CD14-positive monocyte (primary cell): ENCODE results near the gene PON1. TPM values are rescaled to one million over a fixed set of nuclear protein-coding genes. Genes with fewer than 3 reads are reported as not detected.

Source experiments
- DNase-seq, 3 donors: peaks; one replicate each; pipeline ENCODE4 v3.0.0-alpha.2; 2011 to 2022
- H2AFZ ChIP-seq: 2 replicates; pipeline ENCODE4 v1.6.0; 2012; ENCODE audit warnings: mild to moderate bottlenecking, low read depth, low read length, inconsistent platforms; ENCODE audit not compliant: insufficient read depth, poor library complexity, severe bottlenecking
- H3K27ac ChIP-seq, 2 donors: 1 replicate in 1 of 2; 2 replicates in 1 of 2; pipeline ENCODE4 v1.5.1; 2012 to 2013; ENCODE audit warnings: low read length in 2 of 2, control low read depth in 1 of 2, inconsistent platforms in 1 of 2, low read depth in 1 of 2, mild to moderate bottlenecking in 1 of 2
- H3K27me3 ChIP-seq, 2 donors: one replicate each; pipeline versions ENCODE4 v1.6.0 to v1.6.1; 2011 to 2013; ENCODE audit warnings: low read length in 2 of 2; ENCODE audit not compliant: control insufficient read depth in 2 of 2, insufficient read depth in 2 of 2
- H3K36me3 ChIP-seq, 2 donors: replicated peaks in 1 of 2; 1 replicate in 1 of 2; 2 replicates in 1 of 2; pipeline versions ENCODE4 v1.5.1 to v1.6.1; 2012 to 2013; ENCODE audit warnings: low read length in 2 of 2, control low read depth in 1 of 2, inconsistent platforms in 1 of 2, mild to moderate bottlenecking in 1 of 2; ENCODE audit not compliant: insufficient read depth in 2 of 2, control insufficient read depth in 1 of 2
- H3K4me1 ChIP-seq, 2 donors: 1 replicate in 1 of 2; 2 replicates in 1 of 2; pipeline versions ENCODE4 v1.5.1 to v1.6.1; 2012 to 2013; ENCODE audit warnings: low read length in 2 of 2, control low read depth in 1 of 2, inconsistent platforms in 1 of 2, mild to moderate bottlenecking in 1 of 2, moderate library complexity in 1 of 2; ENCODE audit not compliant: insufficient read depth in 2 of 2, control insufficient read depth in 1 of 2
- H3K4me2 ChIP-seq: replicated peaks from 2 replicates; pipeline ENCODE3; 2012; ENCODE audit warnings: low read length, moderate library complexity, mild to moderate bottlenecking; ENCODE audit not compliant: poor library complexity, severe bottlenecking; ENCODE audit errors: extremely low read depth
- H3K4me3 ChIP-seq, 3 experiments: fragments of 200-600 bp in 1 of 3; sonication (generic) in 1 of 3; replicated peaks in 1 of 3; 1 replicate in 2 of 3; 2 replicates in 1 of 3; pipeline ENCODE4 v1.5.1; 2011 to 2013; ENCODE audit warnings: low read length in 3 of 3, mild to moderate bottlenecking in 3 of 3, control low read depth in 2 of 3, low read depth in 2 of 3, inconsistent platforms in 1 of 3, moderate library complexity in 1 of 3
- H3K79me2 ChIP-seq: 2 replicates; pipeline ENCODE4 v1.6.0; 2012; ENCODE audit warnings: mild to moderate bottlenecking, control low read depth, inconsistent platforms, low read length, moderate library complexity; ENCODE audit not compliant: insufficient read depth
- H3K9ac ChIP-seq: 2 replicates; pipeline ENCODE4 v1.6.0; 2017; ENCODE audit warnings: low read length, mild to moderate bottlenecking; ENCODE audit not compliant: insufficient read depth, poor library complexity, severe bottlenecking
- H3K9me3 ChIP-seq, 2 donors: replicated peaks in 1 of 2; 1 replicate in 1 of 2; 2 replicates in 1 of 2; pipeline versions ENCODE4 v1.5.1 to v1.6.1; 2012 to 2013; ENCODE audit warnings: low read length in 2 of 2, control low read depth in 1 of 2; ENCODE audit not compliant: control insufficient read depth in 1 of 2, insufficient read depth in 1 of 2
- H4K20me1 ChIP-seq: 2 replicates; pipeline ENCODE4 v1.6.0; 2012; ENCODE audit warnings: mild to moderate bottlenecking, low read length, control low read depth, moderate library complexity; ENCODE audit not compliant: insufficient read depth
- H3K27ac Mint-ChIP-seq, 7 donors: one replicate each; pipeline ENCODE4 v1.8.0; 2020; ENCODE audit warnings: mild to moderate bottlenecking in 7 of 7, mixed read lengths in 7 of 7, moderate library complexity in 6 of 7, inconsistent platforms in 2 of 7
- H3K27me3 Mint-ChIP-seq, 3 donors: one replicate each; pipeline ENCODE4 v1.8.0; 2021 to 2022; ENCODE audit warnings: low read depth in 3 of 3, mild to moderate bottlenecking in 3 of 3, mixed read lengths in 3 of 3, moderate library complexity in 3 of 3, inconsistent platforms in 1 of 3
- H3K36me3 Mint-ChIP-seq, 2 donors: one replicate each; pipeline ENCODE4 v1.8.0; 2020; ENCODE audit warnings: mixed read lengths in 2 of 2, inconsistent platforms in 1 of 2, mild to moderate bottlenecking in 1 of 2
- H3K4me1 Mint-ChIP-seq: one replicate; pipeline ENCODE4 v1.8.0; 2020; ENCODE audit warnings: mild to moderate bottlenecking, mixed read lengths
- H3K4me3 Mint-ChIP-seq, 2 donors: one replicate each; pipeline ENCODE4 v1.8.0; 2020; ENCODE audit warnings: mild to moderate bottlenecking in 2 of 2, mixed read lengths in 2 of 2, moderate library complexity in 1 of 2
- H3K9me3 Mint-ChIP-seq, 7 donors: one replicate each; pipeline ENCODE4 v1.8.0; 2020 to 2022; ENCODE audit warnings: mixed read lengths in 7 of 7, mild to moderate bottlenecking in 6 of 7, moderate library complexity in 6 of 7, inconsistent platforms in 2 of 7
- WGBS: methylation state at CpG from one replicate; pipeline ENCODE4 v1.1.5; 2013; ENCODE audit warnings: missing lambda C conversion rate; ENCODE audit not compliant: insufficient coverage; 5-methylcytosine and 5-hydroxymethylcytosine counted together
- intact Hi-C, 2 donors: fragments of 100-400 bp; cut with micrococcal nuclease; formaldehyde crosslinking; loops; one replicate each; pipeline versions ENCODE4 v1.15.0 to v1.15.1; 2023
- polyA plus RNA-seq, 3 donors: library from polyadenylated mRNA; depleted of rRNA in 1 of 3; unstranded in 2 of 3; stranded (reverse) in 1 of 3; fragments of 300-500 nt in 2 of 3; fragments of >200 nt in 1 of 3; fragmentation: Illumina TruSeq in 2 of 3; gene quantifications; 1 replicate in 2 of 3; 2 replicates in 1 of 3; pipeline ENCODE4 v1.2.3, GENCODE V29; 2012 to 2021
- TF ChIP-seq, protein P1 (sequence below): fragments of 200-600 bp; IDR thresholded peaks from one replicate; pipeline ENCODE4 v1.8.0; 2022; ENCODE audit warnings: antibody characterized with exemption, mild to moderate bottlenecking

Gene PON1
- polyA plus RNA-seq, 3 donors: not detected

GRCh38 chr7:95342642-95343307, 18.4 kb upstream of the PON1 start:
- H3K4me1 ChIP-seq: no peaks in the 10 kb centered on the region
- no peak overlapping the region for H3K27ac ChIP-seq
- DNase-seq: no peak
- H3K36me3 ChIP-seq: no peaks in the 10 kb centered on the region
- Mint-ChIP-seq H3K4me1 (no peaks in the 10 kb centered on the region), H3K9me3 (peaks cover 0 to 7% (median 3%) of the 10 kb centered on the region in 7 donors), H3K36me3 (no peaks in the 10 kb centered on the region), H3K27me3 (no peaks in the 10 kb centered on the region), H3K27ac (no peak overlapping the region), H3K4me3 (no peak overlapping the region)
- no peaks in the 10 kb centered on the region for H4K20me1 ChIP-seq
- H3K79me2 ChIP-seq: no peaks in the 10 kb centered on the region
- intact Hi-C loops: no loop called here
- H2AFZ ChIP-seq: no peak overlapping the region
- H3K9ac ChIP-seq: no peak overlapping the region
- H3K4me2 ChIP-seq: no peak overlapping the region
- TF ChIP-seq, protein P1, sequence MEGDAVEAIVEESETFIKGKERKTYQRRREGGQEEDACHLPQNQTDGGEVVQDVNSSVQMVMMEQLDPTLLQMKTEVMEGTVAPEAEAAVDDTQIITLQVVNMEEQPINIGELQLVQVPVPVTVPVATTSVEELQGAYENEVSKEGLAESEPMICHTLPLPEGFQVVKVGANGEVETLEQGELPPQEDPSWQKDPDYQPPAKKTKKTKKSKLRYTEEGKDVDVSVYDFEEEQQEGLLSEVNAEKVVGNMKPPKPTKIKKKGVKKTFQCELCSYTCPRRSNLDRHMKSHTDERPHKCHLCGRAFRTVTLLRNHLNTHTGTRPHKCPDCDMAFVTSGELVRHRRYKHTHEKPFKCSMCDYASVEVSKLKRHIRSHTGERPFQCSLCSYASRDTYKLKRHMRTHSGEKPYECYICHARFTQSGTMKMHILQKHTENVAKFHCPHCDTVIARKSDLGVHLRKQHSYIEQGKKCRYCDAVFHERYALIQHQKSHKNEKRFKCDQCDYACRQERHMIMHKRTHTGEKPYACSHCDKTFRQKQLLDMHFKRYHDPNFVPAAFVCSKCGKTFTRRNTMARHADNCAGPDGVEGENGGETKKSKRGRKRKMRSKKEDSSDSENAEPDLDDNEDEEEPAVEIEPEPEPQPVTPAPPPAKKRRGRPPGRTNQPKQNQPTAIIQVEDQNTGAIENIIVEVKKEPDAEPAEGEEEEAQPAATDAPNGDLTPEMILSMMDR: no peak
- H3K9me3 ChIP-seq: no peaks in the 10 kb centered on the region
- no peaks in the 10 kb centered on the region for H3K27me3 ChIP-seq
- 83% methylated on average over 1 of the region's 4 CpGs for WGBS
- H3K4me3 ChIP-seq: no peak overlapping the region

DNA sequence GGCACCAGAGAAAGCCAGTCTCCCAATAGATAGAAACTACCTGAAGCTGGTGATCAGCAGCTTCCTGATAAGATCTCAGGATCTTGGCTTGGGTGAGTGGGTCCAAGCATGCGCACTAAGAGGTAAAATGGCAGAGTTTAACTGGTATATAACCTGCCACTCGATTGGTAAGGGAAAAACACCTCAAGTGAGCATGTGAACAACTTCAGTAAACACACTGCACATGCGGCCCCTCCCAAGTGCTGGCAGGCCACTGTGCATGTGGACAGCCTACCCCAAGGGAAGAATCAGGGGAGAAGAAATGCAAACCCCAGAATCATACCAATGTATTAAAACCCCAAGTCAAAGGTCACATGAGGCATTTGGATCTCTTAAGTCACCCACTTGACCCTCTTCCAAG, 17.7 kb upstream of the PON1 start:
- Histone ChIP-seq H3K4me2 (no peak overlapping the region), H3K4me1 (no peaks in the 10 kb centered on the region), H2AFZ (no peak overlapping the region), H3K27me3 (no peaks in the 10 kb centered on the region), H3K9me3 (no peaks in the 10 kb centered on the region), H4K20me1 (no peaks in the 10 kb centered on the region), H3K79me2 (no peaks in the 10 kb centered on the region), H3K4me3 (no peak overlapping the region), H3K9ac (no peak overlapping the region), H3K27ac (no peak overlapping the region), H3K36me3 (no peaks in the 10 kb centered on the region)
- DNase-seq: no peak
- 92% methylated on average over 2 of the region's 3 CpGs for WGBS
- no peaks in the 10 kb centered on the region for H3K4me1 Mint-ChIP-seq
- TF ChIP-seq, protein P1: no peak
- no peaks in the 10 kb centered on the region for H3K36me3 Mint-ChIP-seq
- intact Hi-C loops: no loop called here
- no peaks in the 10 kb centered on the region for H3K27me3 Mint-ChIP-seq
- peaks cover 0 to 7% (median 6%) of the 10 kb centered on the region in 7 donors for H3K9me3 Mint-ChIP-seq
- no peak overlapping the region for H3K27ac Mint-ChIP-seq
- no peak overlapping the region for H3K4me3 Mint-ChIP-seq
